ENCODE data around the gene ADAMTS12. TPM values are rescaled to one million over a fixed set of nuclear protein-coding genes. Genes with fewer than 3 reads are reported as not detected.

ADAMTS12 gene
- total RNA-seq, 1 experiment from 2014 or later, result not detected

DNA sequence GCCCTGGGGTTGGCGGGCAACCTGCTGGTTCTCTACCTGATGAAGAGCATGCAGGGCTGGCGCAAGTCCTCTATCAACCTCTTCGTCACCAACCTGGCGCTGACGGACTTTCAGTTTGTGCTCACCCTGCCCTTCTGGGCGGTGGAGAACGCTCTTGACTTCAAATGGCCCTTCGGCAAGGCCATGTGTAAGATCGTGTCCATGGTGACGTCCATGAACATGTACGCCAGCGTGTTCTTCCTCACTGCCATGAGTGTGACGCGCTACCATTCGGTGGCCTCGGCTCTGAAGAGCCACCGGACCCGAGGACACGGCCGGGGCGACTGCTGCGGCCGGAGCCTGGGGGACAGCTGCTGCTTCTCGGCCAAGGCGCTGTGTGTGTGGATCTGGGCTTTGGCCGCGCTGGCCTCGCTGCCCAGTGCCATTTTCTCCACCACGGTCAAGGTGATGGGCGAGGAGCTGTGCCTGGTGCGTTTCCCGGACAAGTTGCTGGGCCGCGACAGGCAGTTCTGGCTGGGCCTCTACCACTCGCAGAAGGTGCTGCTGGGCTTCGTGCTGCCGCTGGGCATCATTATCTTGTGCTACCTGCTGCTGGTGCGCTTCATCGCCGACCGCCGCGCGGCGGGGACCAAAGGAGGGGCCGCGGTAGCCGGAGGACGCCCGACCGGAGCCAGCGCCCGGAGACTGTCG, 45.4 kb upstream of the ADAMTS12 start:
- Histone ChIP-seq H3K27ac (ENCODE audit: low read length) (no peak overlapping the region), H3K4me1 (ENCODE audit: low read length) (no peaks in the 10 kb centered on the region), H3K9me2 (replicated peaks; ENCODE audit: insufficient read depth, low read length) (no peaks in the 10 kb centered on the region), H3K9ac (ENCODE audit: low read length) (no peak overlapping the region), H3K27me3 (ENCODE audit: low read length) (no peaks in the 10 kb centered on the region), H3K4me3 (ENCODE audit: low read length) (no peak overlapping the region), H2AFZ (ENCODE audit: low read length) (no peak overlapping the region), H3K9me3 (ENCODE audit: low read length) (no peaks in the 10 kb centered on the region), H3K36me3 (ENCODE audit: insufficient read depth, low read length) (no peaks in the 10 kb centered on the region), H4K20me1 (ENCODE audit: insufficient read depth, low read depth, low read length) (no peaks in the 10 kb centered on the region), H3K79me2 (ENCODE audit: low read length) (no peaks in the 10 kb centered on the region), H3K4me2 (ENCODE audit: low read depth, low read length, poor library complexity, severe bottlenecking) (no peak overlapping the region)
- DNase-seq, result no peak

GRCh38 chr5:33936381-33937016, 44.7 kb upstream of the ADAMTS12 start, which contains the start of gene RXFP3:
Gene RXFP3, plus strand, starts transcription at chr5:33936386. Its CDS starts 355 bp downstream, at chr5:33936741.
- no peak within 1 kb of the TSS for H3K4me3 ChIP-seq (ENCODE audit: low read length)
- DNase-seq, result no peak
- no peak within 1 kb of the TSS for H3K27ac ChIP-seq (ENCODE audit: low read length)
- H3K4me2 ChIP-seq (ENCODE audit: low read depth, low read length, poor library complexity, severe bottlenecking), result no peak within 1 kb of the TSS
- H3K4me1 ChIP-seq (ENCODE audit: low read length), result no peaks in the 10 kb centered on the region
- H3K9me3 ChIP-seq (ENCODE audit: low read length), result no peaks in the 10 kb centered on the region
- no peak within 1 kb of the TSS for H3K9ac ChIP-seq (ENCODE audit: low read length)
- H3K36me3 ChIP-seq (ENCODE audit: insufficient read depth, low read length), result no peaks in the 10 kb centered on the region
- H4K20me1 ChIP-seq (ENCODE audit: insufficient read depth, low read depth, low read length), result no peaks in the 10 kb centered on the region
- H3K9me2 ChIP-seq (replicated peaks; ENCODE audit: insufficient read depth, low read length), result no peaks in the 10 kb centered on the region
- H3K27me3 ChIP-seq (ENCODE audit: low read length), result no peaks in the 10 kb centered on the region
- H3K79me2 ChIP-seq (ENCODE audit: low read length), result no peaks in the 10 kb centered on the region
- no peak within 1 kb of the TSS for H2AFZ ChIP-seq (ENCODE audit: low read length)

DNA sequence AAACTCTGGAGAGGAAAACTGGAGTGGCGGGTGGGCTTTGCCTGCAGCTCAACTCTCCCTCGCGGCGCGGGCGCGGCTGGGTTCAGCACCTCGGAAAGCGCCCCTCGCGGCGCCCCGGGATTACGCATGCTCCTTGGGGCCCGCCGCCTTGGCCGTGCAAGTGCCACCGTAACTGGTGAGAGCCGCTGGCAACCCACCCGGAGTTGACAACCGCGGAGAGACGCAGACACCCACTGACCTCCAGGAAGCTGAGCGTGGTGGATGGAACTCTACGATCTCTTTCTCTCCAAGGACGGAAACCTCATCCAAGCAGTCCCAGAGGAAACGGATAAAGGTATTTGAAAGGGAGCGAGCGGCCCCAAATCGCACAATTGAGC, 44.2 kb upstream of the ADAMTS12 start:
- H3K27me3 ChIP-seq (ENCODE audit: low read length), result no peaks in the 10 kb centered on the region
- no peak for DNase-seq
- H3K4me2 ChIP-seq (ENCODE audit: low read depth, low read length, poor library complexity, severe bottlenecking), result no peak overlapping the region

GRCh38 chr5:33934176-33934575, 42.4 kb upstream of the ADAMTS12 start:
- Histone ChIP-seq H3K4me2 (ENCODE audit: low read depth, low read length, poor library complexity, severe bottlenecking) (no peak overlapping the region), H3K4me3 (ENCODE audit: low read length) (no peak overlapping the region), H3K4me1 (ENCODE audit: low read length) (no peaks in the 10 kb centered on the region), H3K9ac (ENCODE audit: low read length) (no peak overlapping the region), H3K79me2 (ENCODE audit: low read length) (no peaks in the 10 kb centered on the region), H4K20me1 (ENCODE audit: insufficient read depth, low read depth, low read length) (no peaks in the 10 kb centered on the region), H3K9me2 (replicated peaks; ENCODE audit: insufficient read depth, low read length) (no peaks in the 10 kb centered on the region), H3K27me3 (ENCODE audit: low read length) (no peaks in the 10 kb centered on the region), H2AFZ (ENCODE audit: low read length) (no peak overlapping the region), H3K36me3 (ENCODE audit: insufficient read depth, low read length) (no peaks in the 10 kb centered on the region), H3K27ac (ENCODE audit: low read length) (no peak overlapping the region), H3K9me3 (ENCODE audit: low read length) (no peaks in the 10 kb centered on the region)
- no peak for DNase-seq

More for the DNA sequence above, 44.2 kb upstream of the ADAMTS12 start:
- Histone ChIP-seq H3K4me3 (ENCODE audit: low read length) (no peak overlapping the region), H3K9ac (ENCODE audit: low read length) (no peak overlapping the region), H2AFZ (ENCODE audit: low read length) (no peak overlapping the region), H3K27ac (ENCODE audit: low read length) (no peak overlapping the region), H4K20me1 (ENCODE audit: insufficient read depth, low read depth, low read length) (no peaks in the 10 kb centered on the region), H3K36me3 (ENCODE audit: insufficient read depth, low read length) (no peaks in the 10 kb centered on the region), H3K9me3 (ENCODE audit: low read length) (no peaks in the 10 kb centered on the region), H3K4me1 (ENCODE audit: low read length) (no peaks in the 10 kb centered on the region), H3K79me2 (ENCODE audit: low read length) (no peaks in the 10 kb centered on the region), H3K9me2 (replicated peaks; ENCODE audit: insufficient read depth, low read length) (no peaks in the 10 kb centered on the region)

DNA sequence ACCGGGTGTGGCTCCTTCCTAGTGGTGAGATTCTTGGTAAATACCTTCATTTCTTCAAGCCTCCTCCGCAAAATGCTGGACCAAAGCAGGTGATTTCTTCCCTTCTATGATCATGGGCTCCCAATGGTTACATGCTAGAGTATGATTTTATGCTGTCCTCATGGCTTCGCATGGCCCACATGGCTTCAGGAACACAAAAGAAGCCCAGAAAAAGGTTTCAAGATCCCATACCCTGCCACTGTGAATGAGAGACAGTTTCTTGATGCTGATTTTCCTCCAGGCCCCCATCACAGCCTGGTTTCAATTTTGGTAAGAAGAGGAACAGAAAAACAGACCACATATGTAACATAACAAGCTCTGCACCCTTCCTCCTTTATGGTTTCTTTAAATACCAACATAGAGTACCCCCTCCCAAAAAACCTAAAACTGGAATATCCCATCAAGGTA, 42.0 kb upstream of the ADAMTS12 start:
- Histone ChIP-seq H3K9ac (ENCODE audit: low read length) (no peak overlapping the region), H3K4me1 (ENCODE audit: low read length) (no peaks in the 10 kb centered on the region), H3K79me2 (ENCODE audit: low read length) (no peaks in the 10 kb centered on the region), H3K9me2 (replicated peaks; ENCODE audit: insufficient read depth, low read length) (no peaks in the 10 kb centered on the region), H3K9me3 (ENCODE audit: low read length) (no peaks in the 10 kb centered on the region), H3K27me3 (ENCODE audit: low read length) (no peaks in the 10 kb centered on the region), H4K20me1 (ENCODE audit: insufficient read depth, low read depth, low read length) (no peaks in the 10 kb centered on the region), H3K36me3 (ENCODE audit: insufficient read depth, low read length) (no peaks in the 10 kb centered on the region), H3K27ac (ENCODE audit: low read length) (no peak overlapping the region), H2AFZ (ENCODE audit: low read length) (no peak overlapping the region), H3K4me3 (ENCODE audit: low read length) (no peak overlapping the region), H3K4me2 (ENCODE audit: low read depth, low read length, poor library complexity, severe bottlenecking) (no peak overlapping the region)
- DNase-seq, result no peak

DNA sequence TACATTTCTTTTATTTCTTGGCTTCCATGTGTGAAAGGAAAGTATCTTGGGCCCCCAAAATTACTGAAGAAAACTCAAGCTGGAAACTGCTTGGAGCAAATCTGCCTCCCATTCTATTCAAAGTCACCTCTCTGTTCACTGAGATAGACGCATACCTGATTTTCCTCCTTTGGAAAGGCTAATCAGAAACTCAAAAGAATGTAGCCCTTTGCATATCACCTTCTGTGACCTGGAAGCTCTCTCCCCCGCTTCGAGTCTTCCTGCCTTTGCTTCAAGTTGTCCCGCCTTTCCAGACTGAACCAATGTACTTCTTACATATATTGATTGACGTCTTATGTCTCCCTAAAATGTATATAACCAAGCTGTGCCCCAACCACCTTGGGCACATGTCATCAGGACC, 39.3 kb upstream of the ADAMTS12 start:
- Histone ChIP-seq H4K20me1 (ENCODE audit: insufficient read depth, low read depth, low read length) (no peaks in the 10 kb centered on the region), H2AFZ (ENCODE audit: low read length) (no peak overlapping the region), H3K4me3 (ENCODE audit: low read length) (no peak overlapping the region), H3K9ac (ENCODE audit: low read length) (no peak overlapping the region), H3K9me2 (replicated peaks; ENCODE audit: insufficient read depth, low read length) (no peaks in the 10 kb centered on the region), H3K4me1 (ENCODE audit: low read length) (peaks cover 9% of the 10 kb centered on the region), H3K9me3 (ENCODE audit: low read length) (no peaks in the 10 kb centered on the region), H3K36me3 (ENCODE audit: insufficient read depth, low read length) (no peaks in the 10 kb centered on the region), H3K4me2 (ENCODE audit: low read depth, low read length, poor library complexity, severe bottlenecking) (no peak overlapping the region), H3K79me2 (ENCODE audit: low read length) (no peaks in the 10 kb centered on the region), H3K27me3 (ENCODE audit: low read length) (no peaks in the 10 kb centered on the region), H3K27ac (ENCODE audit: low read length) (no peak overlapping the region)
- no peak for DNase-seq

DNA sequence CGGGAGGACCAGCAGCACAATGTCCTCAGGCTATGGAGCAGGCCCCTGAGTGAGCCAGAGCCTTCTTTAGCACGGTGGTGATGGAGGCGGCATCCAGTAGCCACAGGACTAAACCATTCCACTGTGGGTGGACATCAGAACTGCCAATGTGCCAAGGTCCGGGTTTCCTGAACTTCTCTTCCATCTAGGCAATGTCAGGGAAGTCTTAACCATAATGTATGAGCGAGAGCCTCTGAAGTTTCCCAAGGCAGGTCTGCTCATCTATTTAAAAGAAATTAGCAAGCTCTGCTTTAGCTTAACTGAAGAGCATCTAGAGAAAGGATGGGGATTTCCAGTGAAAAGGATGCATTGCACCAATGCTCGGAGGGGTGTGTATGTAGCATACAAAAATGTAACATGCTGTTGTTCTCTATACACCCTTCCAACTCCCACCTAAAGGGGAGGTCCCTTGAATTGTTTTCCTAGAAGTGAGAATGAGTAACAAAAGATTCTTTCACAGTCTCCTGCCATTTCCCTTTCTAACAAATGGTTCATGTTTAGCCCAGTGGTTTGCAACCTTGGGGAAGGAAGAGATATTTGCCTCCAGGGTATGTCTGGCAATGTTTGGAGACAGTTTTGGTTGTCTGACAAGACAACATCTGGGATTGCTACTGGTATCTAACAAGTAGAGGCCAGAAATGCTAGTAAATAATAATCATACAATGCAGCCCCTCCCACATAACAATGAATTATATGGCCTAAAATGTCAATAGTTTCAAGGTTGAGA, 38.3 kb upstream of the ADAMTS12 start:
- Histone ChIP-seq H3K79me2 (ENCODE audit: low read length) (no peaks in the 10 kb centered on the region), H4K20me1 (ENCODE audit: insufficient read depth, low read depth, low read length) (no peaks in the 10 kb centered on the region), H3K36me3 (ENCODE audit: insufficient read depth, low read length) (no peaks in the 10 kb centered on the region), H3K9me2 (replicated peaks; ENCODE audit: insufficient read depth, low read length) (no peaks in the 10 kb centered on the region), H2AFZ (ENCODE audit: low read length) (no peak overlapping the region), H3K9me3 (ENCODE audit: low read length) (no peaks in the 10 kb centered on the region), H3K9ac (ENCODE audit: low read length) (no peak overlapping the region), H3K27ac (ENCODE audit: low read length) (no peak overlapping the region), H3K4me2 (ENCODE audit: low read depth, low read length, poor library complexity, severe bottlenecking) (no peak overlapping the region), H3K4me1 (ENCODE audit: low read length) (peaks cover 9% of the 10 kb centered on the region), H3K4me3 (ENCODE audit: low read length) (no peak overlapping the region), H3K27me3 (ENCODE audit: low read length) (no peaks in the 10 kb centered on the region)
- no peak for DNase-seq

DNA sequence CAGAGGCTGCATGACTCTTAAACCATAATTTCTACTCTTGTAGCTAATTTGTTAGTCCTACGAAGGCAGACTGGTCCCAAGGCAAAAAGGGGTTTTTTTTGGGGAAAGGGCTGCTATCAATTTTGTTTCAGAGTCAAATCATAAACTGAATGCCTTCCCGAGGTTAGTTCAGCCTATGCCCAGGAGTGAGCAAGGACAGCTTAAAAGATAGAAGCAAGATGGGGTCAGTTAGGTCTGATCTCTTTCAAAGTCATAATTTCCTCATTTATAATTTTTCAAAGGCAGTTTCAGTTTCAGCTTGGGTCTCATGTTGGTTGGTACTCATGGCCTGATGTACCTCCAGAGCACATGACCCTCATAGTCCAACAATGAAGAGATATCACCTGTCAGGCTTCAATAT, 36.5 kb upstream of the ADAMTS12 start:
- Histone ChIP-seq H3K4me1 (ENCODE audit: low read length) (peaks cover 9% of the 10 kb centered on the region), H4K20me1 (ENCODE audit: insufficient read depth, low read depth, low read length) (no peaks in the 10 kb centered on the region), H3K36me3 (ENCODE audit: insufficient read depth, low read length) (no peaks in the 10 kb centered on the region), H3K9me3 (ENCODE audit: low read length) (no peaks in the 10 kb centered on the region), H3K4me3 (ENCODE audit: low read length) (no peak overlapping the region), H2AFZ (ENCODE audit: low read length) (no peak overlapping the region), H3K27me3 (ENCODE audit: low read length) (no peaks in the 10 kb centered on the region), H3K4me2 (ENCODE audit: low read depth, low read length, poor library complexity, severe bottlenecking) (no peak overlapping the region), H3K79me2 (ENCODE audit: low read length) (no peaks in the 10 kb centered on the region), H3K9me2 (replicated peaks; ENCODE audit: insufficient read depth, low read length) (no peaks in the 10 kb centered on the region), H3K27ac (ENCODE audit: low read length) (no peak overlapping the region), H3K9ac (ENCODE audit: low read length) (no peak overlapping the region)
- no peak for DNase-seq

Data from Karpas-422 (cell line).